SIG-M5 (cell line): ENCODE measurements around the gene PPM1J.

Experiments used
- DNase-seq: peaks from one replicate; lab custom pipeline; 2025; lab: John Stamatoyannopoulos, UW

The PPM1J gene

GRCh38 chr1:112704934-112705627 lies 10.1 kb downstream of the PPM1J start:
- DNase-seq: no peak

- no peak for DNase-seq
Measured at GRCh38 chr1:112704391-112704933, 10.7 kb downstream of the PPM1J start.

GRCh38 chr1:112703706-112704105 lies 11.4 kb downstream of the PPM1J start:
- no peak for DNase-seq

GRCh38 chr1:112702420-112703261 lies 12.5 kb downstream of the PPM1J start:
- DNase-seq: no peak

- DNase-seq: no peak
Measured at GRCh38 chr1:112702067-112702395, 13.1 kb downstream of the PPM1J start.

GRCh38 chr1:112701227-112702066 lies 13.7 kb downstream of the PPM1J start:
- no peak for DNase-seq

GRCh38 chr1:112700290-112701226 lies 14.6 kb downstream of the PPM1J start:
- DNase-seq: peak; percentile 46

GRCh38 chr1:112699425-112700144 lies 15.5 kb downstream of the PPM1J start:
- DNase-seq: no peak

- no peak for DNase-seq
Measured at GRCh38 chr1:112698366-112699310, 16.5 kb downstream of the PPM1J start.

- no peak for DNase-seq
Measured at GRCh38 chr1:112697781-112698201, 17.3 kb downstream of the PPM1J start.

GRCh38 chr1:112696578-112697314 lies 18.4 kb downstream of the PPM1J start:
- DNase-seq: no peak

- no peak for DNase-seq
Measured at GRCh38 chr1:112695276-112695675, 19.9 kb downstream of the PPM1J start.

GRCh38 chr1:112694363-112694929 lies 20.7 kb downstream of the PPM1J start:
- DNase-seq: no peak

- no peak for DNase-seq
Measured at GRCh38 chr1:112693821-112694220, 21.3 kb downstream of the PPM1J start.

- DNase-seq: no peak
Measured at GRCh38 chr1:112692681-112693080, 22.5 kb downstream of the PPM1J start.

- no peak for DNase-seq
Measured at GRCh38 chr1:112689842-112690237, 25.3 kb downstream of the PPM1J start.

GRCh38 chr1:112689196-112689841 lies 25.8 kb downstream of the PPM1J start:
- DNase-seq: no peak

GRCh38 chr1:112688781-112689193 lies 26.3 kb downstream of the PPM1J start:
- DNase-seq: no peak
